VCaP (cell line): Measurements from ENCODE around the gene UNC50.
A peak's percentile ranks its signal among the peaks of the same experiment; 100 is the strongest.

Source experiments
- H3K27ac ChIP-seq: fragments of 450-650 bp; 2 replicates; pipeline ENCODE4 v1.5.1; 2017
- CTCF ChIP-seq: fragments of 450-650 bp; conservative IDR thresholded peaks from 2 replicates; pipeline ENCODE4 v1.5.1; 2017; ENCODE audit warnings: mild to moderate bottlenecking, moderate library complexity

Gene UNC50

GRCh38 chr2:98608116-98608961, at the start of gene UNC50, which contains the start of gene COA5:
Gene UNC50, plus strand, starts transcription at chr2:98608589. Its CDS starts 1,171 bp downstream, at chr2:98609760.
Gene COA5, minus strand, starts transcription at chr2:98608512. Its CDS starts 107 bp downstream, at chr2:98608405.
- peak within 1 kb of the TSS; percentile 91 for H3K27ac ChIP-seq
- no peak for TF ChIP-seq CTCF

- TF ChIP-seq CTCF = no peak
- no peak overlapping the region for H3K27ac ChIP-seq
Observed at GRCh38 chr2:98558852-98559530, 49.4 kb upstream of the UNC50 start.

GRCh38 chr2:98559581-98559980, 48.8 kb upstream of the UNC50 start:
- TF ChIP-seq CTCF = no peak
- no peak overlapping the region for H3K27ac ChIP-seq

GRCh38 chr2:98560256-98560771, 48.1 kb upstream of the UNC50 start:
- no peak for TF ChIP-seq CTCF
- H3K27ac ChIP-seq = no peak overlapping the region

- H3K27ac ChIP-seq = no peak overlapping the region
Observed at GRCh38 chr2:98561018-98561417, 47.4 kb upstream of the UNC50 start.

GRCh38 chr2:98561902-98562695, 46.3 kb upstream of the UNC50 start:
- no peak overlapping the region for H3K27ac ChIP-seq
- no peak for TF ChIP-seq CTCF

More at GRCh38 chr2:98561018-98561417, 47.4 kb upstream of the UNC50 start:
- TF ChIP-seq CTCF = no peak
